C1 segment of cervical spinal cord (tissue), 14 donors: Measurements from ENCODE around the gene TNNI3K.

Experiments
- DNase-seq, 14 donors: peaks; one replicate each; lab custom pipeline; 2025; lab: John Stamatoyannopoulos, UW

The TNNI3K gene

DNA sequence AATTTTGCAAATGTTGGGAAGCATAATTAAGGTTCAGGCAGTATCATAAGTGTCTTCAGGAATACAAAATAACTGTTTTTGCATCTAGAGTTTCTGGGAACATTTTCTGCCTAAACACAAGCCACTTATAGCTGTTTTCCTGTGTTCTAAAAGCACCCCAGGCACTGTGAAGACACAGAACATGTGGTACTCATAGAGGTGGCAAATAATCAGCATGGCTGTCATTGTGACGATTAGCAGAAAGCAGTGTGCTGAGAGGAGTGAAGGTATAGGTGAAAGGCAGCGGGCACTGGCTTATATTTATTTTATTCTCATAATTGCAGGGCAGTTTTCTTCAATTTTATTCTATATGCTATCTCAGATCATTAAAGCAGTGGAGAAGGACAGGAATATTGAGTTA lies 157.7 kb downstream of the TNNI3K start:
- no peak for DNase-seq

DNA sequence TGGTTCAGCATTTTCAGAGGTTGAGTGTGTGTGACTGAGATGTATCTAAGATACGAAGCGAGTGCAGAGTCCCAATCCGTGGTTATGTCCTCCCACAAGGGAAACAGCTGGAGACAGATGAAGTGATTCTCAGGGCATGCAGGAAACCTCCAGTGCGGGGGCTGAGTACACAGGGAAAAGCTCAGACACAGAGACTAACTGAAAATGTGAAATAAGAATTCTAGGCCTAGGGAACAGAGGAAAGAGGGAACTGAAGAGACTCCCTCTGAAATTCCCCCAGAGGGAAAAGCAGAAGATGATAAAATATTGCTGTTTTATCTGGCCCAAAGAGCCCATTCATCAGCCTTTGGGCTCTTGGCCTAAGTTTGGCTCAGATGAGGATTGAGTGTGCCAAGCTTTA lies 160.4 kb downstream of the TNNI3K start:
- DNase-seq: no peak

DNA sequence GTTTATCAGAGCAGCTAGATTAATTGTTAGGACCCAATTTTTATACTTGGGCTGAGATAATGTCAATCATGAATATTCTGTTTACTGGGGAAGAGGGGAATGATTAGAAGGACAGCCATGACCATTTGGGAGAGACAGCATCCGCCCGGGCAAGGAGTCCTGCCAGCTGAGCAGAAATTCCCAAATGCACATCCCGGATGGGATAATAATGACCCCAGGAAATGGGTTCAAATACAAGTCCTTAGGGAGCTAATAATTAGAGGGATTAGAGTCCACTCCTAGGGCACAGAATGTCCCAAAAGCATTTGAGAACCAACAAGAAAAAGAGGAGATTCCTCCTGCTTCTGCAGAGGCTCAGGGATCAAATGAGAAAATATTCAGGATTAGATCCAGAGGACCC lies 161.3 kb downstream of the TNNI3K start:
- no peak for DNase-seq

DNA sequence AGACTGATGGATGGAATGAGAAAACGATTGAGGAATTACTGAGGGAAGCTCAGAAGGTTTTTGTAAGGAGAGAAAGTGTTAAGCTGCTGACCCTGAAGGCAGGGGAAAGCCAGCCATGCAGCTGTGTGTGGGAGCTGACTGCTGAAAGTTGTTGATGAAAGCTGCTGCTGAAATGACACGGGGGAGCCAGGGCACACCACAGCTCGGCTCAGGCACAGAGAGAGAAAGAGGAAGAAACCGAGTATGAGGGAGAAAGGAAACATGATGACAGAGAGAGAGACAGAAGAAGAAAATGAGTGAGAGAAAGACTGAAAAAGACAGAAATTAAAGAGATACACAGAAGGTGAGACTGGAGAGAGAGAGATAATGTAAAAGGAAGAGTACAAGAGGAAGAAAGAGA lies 161.7 kb downstream of the TNNI3K start:
- no peak for DNase-seq

DNA sequence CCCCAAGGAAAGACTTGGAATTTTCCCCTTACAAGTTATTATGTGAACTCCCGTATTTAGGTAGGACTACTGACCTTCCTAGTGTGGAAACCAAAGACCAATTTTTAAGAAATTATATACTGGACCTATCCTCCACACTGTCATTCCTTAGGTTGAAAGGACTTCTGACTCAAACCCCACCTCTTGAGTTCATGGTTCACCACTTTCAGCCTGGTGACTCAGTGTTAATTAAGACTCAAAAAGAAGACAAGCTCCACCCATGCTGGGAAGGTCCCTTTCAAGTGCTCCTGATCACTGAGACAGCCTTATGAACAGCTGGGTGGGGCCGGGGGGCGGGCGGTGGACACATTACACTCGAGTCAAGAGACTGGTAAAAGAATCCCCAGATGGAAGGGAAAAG lies 164.1 kb downstream of the TNNI3K start:
- no peak for DNase-seq

DNA sequence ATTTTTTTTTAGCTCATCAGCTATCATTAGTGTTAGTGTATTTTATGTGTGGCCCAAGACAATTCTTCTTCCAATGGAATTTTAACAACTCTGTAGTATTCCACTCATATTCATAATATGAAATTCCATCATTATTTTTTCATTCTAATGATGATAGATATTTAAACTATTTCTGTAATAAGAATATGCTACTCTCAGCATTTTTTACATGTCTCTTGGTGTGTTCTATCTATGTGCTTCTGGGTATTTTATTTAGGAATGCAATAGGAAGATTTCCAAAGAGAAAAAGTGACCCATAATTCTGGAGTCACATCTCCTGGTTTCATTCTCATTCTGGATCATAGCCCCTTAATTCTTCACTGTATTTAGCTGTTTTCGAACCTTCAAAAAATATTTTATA lies 167.7 kb downstream of the TNNI3K start:
- no peak for DNase-seq

DNA sequence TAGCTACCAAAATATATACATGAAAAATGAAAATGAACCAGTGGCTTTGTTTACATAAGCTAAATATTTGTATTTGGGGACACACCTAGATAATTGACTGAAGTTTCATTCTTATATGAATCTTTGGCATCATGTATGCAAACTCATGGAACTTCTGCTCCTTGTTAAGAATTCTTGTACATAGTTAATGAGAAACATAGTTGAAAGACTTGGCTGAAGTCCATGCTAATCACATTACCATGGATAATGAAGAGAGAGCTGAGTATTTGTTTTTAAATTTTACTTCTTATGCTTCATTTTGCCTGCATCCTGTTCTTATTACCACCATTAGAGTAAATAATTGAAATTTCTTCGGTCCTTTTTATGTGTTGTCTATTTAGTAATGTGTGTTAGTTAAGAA lies 168.4 kb downstream of the TNNI3K start:
- no peak for DNase-seq

DNA sequence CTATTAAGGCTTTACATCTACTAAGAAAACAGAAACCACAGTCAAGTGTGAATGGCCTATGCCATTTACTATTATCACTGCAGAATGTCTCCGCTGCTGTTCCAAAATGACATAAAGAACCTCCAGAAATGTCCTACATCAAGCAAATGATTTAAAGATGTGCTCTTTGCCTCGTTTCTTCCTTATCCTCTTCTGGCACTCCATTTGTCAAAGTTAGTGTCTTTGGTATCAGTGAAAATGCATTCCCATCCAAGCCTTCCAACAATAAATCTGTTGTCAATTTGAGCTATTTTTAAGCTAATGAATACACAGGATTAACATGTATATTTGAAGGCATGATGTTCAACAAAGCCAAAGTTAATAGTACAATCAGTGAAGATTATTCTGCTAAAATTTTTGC lies 171.6 kb downstream of the TNNI3K start:
- no peak for DNase-seq

DNA sequence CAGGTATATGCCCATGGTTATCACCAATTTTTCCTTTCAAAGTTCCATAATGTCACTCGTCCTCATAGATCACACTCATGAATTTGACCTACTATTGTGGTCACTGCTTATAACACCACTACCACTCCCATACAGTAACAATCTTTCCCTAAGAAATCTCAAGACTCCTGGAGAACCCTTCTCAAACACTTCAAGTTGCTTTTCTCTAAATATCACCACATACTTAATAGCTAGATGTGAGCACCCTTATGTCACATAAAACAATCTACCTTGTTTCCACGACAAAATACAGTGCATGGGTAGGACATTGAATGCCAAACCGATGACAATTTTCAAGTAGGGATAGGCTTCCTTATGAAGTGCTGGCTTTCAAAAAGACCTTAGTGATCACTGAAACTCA lies 172.7 kb downstream of the TNNI3K start:
- DNase-seq: no peak

DNA sequence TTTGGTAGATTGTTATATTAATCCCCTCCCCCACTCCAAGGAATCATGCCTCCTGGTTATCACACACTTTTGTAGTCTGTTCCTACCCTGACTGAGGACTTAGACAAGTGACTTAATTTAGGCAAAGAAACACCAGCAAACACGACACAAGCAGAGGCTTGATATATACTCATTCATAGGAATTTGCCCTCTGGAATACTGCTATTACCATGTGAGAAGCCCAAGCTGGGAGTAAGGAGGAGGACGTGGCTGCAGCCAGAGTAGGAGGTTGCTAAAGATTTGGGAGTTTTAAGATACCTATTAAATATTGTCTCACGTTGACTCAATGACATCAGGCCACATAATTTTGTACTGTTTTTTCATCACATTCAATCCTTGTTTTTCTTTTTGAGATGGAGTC lies 177.1 kb downstream of the TNNI3K start:
- no peak for DNase-seq

DNA sequence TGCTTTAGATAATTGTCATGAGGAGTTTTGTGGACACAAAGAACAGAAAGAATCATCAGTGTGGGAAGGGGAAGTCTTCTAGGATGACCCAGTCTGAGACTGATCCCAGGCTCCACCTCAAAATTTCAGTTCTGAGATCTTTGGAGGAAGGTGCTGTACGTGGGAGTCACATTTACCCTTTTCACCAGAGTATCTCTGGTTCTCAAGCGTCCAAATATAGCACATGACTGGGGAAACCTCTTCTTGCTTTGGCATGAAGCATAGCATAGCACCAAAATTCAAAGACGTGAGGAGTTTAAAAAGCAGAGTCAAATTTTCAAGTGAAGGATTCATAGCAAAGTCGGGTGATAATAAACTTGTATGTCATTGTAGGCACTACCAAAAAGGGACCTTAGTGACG lies 180.7 kb downstream of the TNNI3K start:
- no peak for DNase-seq

DNA sequence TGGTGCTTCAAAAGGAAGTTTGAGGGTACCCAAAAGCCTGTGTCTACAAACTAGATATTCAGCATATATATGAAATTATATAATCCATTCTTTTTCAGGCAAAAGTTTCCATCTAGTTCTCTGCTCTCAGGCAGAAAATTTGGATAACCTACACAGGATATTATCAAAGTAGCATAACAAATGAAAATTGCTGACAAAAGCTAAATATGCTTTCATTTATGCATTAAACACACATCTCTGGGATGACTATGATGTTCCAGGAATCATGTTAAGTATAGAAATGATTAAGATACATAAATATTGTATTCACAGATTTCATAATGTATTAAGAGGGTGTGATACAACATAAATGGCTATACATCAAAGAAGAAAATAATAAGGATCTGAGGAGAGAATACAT lies 184.4 kb downstream of the TNNI3K start:
- no peak for DNase-seq

DNA sequence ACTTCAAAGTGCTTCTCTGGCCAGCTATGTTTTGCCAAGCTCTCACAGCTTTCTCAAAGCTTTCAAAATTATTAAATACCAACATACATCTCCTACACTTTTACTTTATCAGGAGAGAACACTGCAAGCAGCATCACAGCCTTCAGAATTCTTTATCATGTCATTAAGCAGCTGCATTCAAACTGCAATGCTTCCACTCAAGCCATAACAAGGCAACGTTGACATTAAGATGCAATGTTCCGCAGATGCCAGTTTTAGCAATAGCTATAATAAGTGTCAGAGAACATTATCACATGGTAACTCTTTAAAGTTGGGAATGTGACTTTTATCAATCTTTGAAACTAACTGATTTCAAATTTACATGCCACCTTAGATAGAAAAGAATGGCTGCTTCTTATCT lies 185.3 kb downstream of the TNNI3K start:
- no peak for DNase-seq

DNA sequence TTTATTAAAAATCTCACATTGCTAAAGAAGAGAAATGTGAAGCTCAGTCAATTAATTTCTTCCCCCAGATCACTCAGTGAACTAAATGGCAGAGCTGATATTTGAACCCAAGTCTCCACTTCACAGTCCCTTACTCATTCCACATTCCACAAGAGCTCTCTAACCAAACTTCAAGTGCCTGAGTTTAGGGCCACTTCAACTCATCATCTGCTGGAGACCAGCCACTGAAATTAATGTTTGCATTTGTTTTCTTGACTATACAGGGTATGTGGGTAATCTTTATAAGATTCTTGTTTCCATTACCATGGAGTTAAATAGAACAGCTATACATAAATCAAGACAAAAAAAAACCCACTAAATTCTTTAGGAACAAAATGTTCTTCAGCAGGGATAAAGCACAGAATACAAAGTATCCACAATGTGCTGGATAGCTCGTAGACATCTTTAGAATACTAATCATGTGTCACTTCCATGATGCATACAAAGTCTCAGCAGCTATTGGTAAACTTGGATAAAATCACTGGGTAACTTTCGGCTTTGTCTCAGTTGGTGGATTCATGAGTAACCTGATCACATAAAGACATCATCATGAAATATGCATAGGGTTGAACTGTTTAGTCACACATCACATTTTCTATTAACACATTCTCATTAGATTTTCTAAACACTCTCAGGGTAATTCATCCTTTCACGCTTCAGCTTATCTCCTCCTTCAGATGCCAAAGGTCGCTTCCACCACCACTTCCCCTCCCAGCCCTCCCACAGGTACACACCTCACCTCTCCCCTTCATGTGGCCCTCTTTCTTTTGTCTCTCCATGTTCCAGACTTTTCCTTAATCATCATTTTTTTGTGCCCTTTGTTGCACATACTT lies 187.5 kb downstream of the TNNI3K start:
- no peak for DNase-seq

DNA sequence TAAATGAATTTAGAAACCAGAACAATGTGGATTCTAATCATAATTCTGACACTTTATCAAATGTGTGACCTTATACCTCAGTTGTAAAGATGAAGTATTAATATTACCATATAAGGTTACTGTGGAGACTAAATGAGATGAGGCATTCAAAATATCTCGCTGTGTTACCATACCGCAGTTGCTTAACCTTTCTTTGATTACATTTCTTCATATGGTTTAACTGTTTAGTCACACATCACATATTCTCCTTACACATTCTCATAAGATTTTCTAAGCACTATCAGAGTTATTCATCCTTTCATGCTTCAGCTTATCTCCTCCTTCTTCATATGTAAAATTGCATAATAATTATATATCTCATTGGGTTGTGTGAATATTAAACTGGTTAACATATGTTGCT lies 188.3 kb downstream of the TNNI3K start:
- no peak for DNase-seq

DNA sequence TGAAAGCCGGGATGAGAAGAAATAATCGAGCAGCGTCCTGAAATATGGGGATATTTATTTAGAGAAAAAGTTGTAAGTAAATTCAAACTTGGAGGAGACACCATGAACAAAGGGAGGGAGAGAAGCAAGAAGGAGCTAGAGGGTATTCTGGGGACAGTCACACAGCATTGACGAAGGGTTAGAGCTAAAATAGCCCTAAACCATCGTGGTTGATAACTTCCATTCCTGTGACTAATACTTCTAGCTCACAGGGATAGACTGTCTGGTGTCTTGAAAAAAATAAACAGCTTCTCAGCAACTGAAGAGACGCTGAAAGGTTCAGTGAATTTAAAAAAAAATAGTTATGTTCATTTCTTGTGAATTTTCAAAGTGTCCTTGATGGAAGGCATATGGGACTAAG lies 190.5 kb downstream of the TNNI3K start:
- no peak for DNase-seq

DNA sequence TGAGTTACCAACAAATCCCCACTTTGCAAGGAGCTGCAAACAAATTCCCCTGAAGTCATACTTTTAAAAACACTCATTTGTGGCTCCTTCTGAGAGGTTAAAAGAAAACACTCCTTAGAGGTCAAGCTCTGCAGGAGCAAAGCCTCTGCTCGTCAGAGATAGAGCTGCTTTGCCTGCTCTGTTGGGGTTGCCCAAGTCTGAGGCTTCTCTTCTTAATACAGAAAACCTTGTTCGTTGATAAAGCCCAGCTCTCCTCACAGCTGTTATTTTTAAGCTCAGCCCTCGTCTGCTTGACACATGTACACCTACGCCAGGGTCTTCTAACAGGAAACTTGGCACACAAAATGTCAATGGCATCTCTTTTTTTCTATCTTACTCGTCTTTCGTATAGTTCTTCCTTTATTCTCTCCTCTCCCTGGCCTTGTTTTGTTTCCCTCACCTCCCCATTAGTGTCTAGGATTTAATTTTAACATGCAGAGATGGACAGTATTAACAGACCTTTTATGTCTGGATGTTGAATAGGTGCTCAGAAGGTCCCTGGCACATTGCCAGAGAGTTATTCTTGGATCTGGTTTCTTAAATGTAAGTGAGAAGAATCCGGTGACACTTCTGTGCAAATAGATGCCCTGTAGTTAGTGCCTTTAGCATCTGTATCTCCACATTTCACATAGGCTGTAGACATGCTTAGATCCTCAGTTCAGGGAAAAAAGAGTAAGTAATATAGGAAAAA lies 191.2 kb downstream of the TNNI3K start:
- no peak for DNase-seq

DNA sequence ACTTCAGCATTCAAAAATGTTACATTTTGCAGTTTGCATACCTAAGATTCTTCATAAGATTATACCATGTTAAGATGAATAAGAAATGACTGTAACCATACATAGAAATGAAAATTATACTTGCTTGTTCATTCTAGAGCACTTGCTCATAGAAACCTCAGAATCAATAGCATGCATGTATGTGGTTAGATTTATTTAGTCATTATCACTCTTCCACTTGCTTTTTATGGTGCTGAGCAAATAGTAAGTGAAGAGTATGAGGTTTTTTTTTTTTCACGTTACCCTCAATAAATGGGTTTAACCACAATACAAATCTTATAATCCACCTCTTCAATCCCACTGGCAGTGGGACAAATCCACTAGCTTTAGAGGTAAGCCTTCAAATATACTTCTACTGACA lies 192.5 kb downstream of the TNNI3K start:
- DNase-seq: no peak

DNA sequence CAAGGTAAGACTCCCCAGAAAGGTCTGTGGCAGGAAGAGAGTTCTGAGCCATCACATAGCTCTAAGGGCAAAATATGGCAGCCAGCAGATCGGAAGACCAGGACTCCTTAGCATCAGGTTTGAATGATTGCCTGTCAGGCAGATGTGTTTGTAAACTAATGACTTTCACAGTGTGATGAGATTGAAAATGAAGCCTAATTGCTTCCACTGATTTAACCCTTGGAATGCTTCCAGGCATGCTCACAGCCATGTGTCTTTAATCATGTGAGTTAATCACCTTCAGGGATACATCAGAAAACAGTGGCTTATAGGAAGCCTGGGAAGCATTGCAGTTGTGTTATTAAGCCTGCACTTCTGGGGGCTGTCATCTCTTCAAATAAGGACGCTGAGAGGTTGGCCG lies 194.4 kb downstream of the TNNI3K start:
- no peak for DNase-seq

DNA sequence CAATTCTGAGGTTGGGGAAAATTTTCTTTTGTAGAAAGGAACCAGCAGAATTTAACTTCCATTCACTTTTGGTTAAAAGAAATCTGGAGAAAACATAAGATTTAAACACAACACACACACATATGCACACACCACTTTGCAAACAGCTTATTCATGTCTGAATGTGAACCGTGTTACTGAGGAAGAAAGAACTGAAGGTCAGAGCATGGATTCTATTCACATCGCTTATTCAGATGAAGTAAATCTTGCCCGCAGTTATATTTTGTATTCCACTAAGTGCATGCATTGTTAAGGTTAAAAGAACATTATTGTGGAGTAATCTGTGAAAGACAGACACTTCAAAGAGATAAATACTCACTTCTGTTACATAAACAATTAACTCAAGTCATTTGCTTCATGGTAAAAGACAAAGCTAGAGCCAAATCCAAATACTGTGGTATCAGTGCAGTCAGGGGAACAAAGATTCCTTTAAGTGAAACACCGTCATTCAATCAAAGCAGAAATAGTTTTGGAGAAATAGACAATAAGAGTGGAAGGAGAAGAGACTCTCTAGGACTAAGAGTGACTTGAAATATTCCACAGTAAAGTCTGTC lies 195.3 kb downstream of the TNNI3K start:
- no peak for DNase-seq

DNA sequence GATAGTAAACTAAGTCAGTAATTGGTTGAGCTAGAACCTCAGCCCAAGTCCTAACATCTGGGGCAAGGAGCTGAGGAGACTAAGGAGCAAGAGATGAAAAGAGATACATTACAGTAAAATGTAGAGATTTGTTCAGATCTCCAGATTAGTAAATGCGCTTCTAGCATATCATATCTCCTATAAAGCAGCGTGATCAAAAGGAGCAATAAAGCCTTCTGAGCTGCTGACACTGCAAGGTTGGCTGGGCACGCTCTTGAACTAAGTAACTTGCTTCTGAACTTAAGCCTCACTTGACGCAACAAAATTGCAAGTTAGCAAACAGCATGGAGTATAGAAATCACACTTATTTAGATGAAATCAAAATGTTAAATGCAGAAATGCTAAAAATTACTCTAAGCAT lies 196.3 kb downstream of the TNNI3K start:
- no peak for DNase-seq

DNA sequence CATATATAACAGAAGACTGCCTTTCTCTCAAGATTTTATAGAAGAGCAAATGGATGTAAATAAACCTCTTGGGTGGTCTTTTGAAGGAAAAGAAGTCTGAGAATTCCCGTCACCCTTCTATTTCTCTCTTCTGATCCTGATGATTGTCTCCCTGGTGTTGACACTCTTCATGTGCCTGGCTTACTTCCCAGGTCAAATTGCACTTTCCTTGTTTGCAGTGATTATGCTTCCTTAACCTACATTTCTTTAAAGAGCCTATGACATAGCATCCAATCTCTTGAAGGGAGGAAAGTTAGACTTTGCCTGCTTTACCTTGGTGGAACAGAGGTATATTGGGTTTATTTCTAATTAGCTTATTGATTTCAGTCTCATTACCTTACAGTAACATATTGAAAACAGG lies 197.1 kb downstream of the TNNI3K start:
- no peak for DNase-seq

DNA sequence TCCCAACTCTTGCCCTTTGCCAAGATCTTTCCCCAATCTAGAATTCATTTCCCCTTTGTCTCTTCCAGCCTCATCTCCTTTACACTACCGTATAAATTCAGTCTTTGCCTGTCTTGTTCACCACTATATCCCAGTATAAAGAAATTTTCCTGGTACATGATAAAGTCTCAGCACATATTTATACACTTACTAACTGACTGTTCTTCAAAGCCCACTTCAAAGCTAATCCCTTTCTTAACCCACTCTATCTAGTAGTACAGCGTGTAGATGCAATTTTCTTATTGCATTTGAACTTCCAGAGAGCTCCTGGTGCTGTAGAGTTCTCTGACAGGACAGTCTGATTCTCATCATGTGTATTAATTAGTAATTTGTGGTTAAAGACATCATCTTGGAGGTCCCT lies 199.1 kb downstream of the TNNI3K start:
- DNase-seq: no peak
